AG04449 (cell line): ENCODE results near the gene PSMD14.

Experiments
- CTCF ChIA-PET: fragments of 350-600 bp; formaldehyde crosslinking; extraction: SDS; loops from one replicate; lab custom pipeline; 2021; ENCODE audit warnings: antibody characterized with exemption; lab: Yijun Ruan, JAX
- POLR2A ChIA-PET: fragments of 400-600, 350-600 bp; formaldehyde crosslinking; extraction: SDS; loops from one replicate; lab custom pipeline; 2020; ENCODE audit warnings: antibody characterized with exemption, inconsistent platforms; lab: Yijun Ruan, JAX
- DNase-seq: peaks from one replicate; pipeline ENCODE4 v3.0.0-alpha.2; 2010; ENCODE audit warnings: low read depth, low spot score
- H3K4me3 ChIP-seq: 2 replicates; pipeline ENCODE4 v1.5.1; 2011; ENCODE audit warnings: low read depth, mild to moderate bottlenecking, control low read depth, low read length
- CTCF ChIP-seq: IDR thresholded peaks from one replicate; pipeline ENCODE4 v1.5.1; 2011; ENCODE audit warnings: mild to moderate bottlenecking, moderate library complexity, low read length, control low read depth, inconsistent platforms; ENCODE audit not compliant: insufficient read depth; ENCODE audit errors: missing control alignments

PSMD14 gene

DNA sequence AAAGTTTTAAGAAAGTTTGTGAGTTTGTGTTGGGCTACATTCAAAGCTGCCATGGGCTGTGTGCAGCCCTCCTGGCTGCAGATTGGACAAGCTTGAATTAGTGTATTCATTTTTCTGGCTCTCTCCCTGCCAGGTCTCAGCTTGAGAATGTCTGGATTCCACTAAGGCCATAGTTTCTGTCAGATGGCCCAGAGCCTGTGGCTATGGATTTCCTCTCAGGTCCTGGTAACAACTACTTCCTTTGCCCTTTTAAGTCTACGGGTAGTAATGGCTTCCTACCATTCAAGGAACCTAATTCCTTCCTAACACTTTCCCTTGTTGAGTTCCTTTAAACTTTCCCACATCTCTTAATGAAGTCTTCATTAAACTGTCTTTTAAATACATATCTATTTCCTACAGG is 24.3 kb upstream of the PSMD14 start:
- H3K4me3 ChIP-seq: no peak overlapping the region
- ChIA-PET CTCF (interaction anchor here (1.3 kb wide), 1 partner anchor 10 kb away, joined by 4 read pairs; no protein-coding TSS in a partner anchor), POLR2A (no interaction called here)
- TF ChIP-seq CTCF: no peak
- DNase-seq: no peak

GRCh38 chr2:161303535-161304050 is 4.6 kb upstream of the PSMD14 start:
- DNase-seq: no peak
- TF ChIP-seq CTCF: no peak
- ChIA-PET POLR2A (no interaction called here), CTCF (interaction anchor here (0.8 to 1.0 kb wide), 2 partner anchors 22 to 81 kb away, joined by 3 read pairs; no protein-coding TSS in a partner anchor)
- no peak overlapping the region for H3K4me3 ChIP-seq

DNA sequence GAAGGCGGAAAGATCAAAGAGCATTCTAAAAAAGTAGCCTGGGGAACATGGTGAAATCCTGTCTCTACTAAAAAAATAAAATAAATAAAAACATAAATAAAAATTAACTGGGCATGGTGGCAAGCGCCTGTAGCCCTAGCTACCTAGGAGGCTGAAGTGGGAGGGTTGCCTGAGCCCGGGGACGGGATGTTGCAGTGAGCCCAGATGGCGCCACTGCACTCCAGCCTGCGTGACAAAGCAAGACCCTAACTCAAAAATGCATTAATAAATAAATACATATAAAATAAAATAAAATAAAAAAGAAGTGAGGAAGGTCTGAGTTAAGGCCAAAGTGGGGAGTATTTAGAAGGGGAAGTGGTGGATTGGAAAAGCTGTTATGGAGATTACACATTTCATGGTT is 1.3 kb upstream of the PSMD14 start:
- no peak for DNase-seq
- H3K4me3 ChIP-seq: no peak overlapping the region
- no peak for TF ChIP-seq CTCF
- POLR2A ChIA-PET: interaction anchor here (0.8 kb wide), 1 partner anchor 111 kb away, joined by 3 read pairs; no protein-coding TSS in a partner anchor
- CTCF ChIA-PET: interaction anchor here (0.6 kb wide), 1 partner anchor 33 kb away, joined by 3 read pairs; no protein-coding TSS in a partner anchor

GRCh38 chr2:161307676-161308075 is 549 bp upstream of the PSMD14 start:
- H3K4me3 ChIP-seq: peak overlapping the region; percentile 90
- no peak for DNase-seq
- CTCF ChIA-PET: no interaction called here
- POLR2A ChIA-PET: interaction anchor here (0.6 to 1.0 kb wide), 3 partner anchors 20 to 66 kb away, joined by 3 to 4 read pairs (median 3); no protein-coding TSS in a partner anchor
- TF ChIP-seq CTCF: no peak

GRCh38 chr2:161312996-161313395 is 4.8 kb downstream of the PSMD14 start:
- ChIA-PET CTCF (interaction anchor here (1.2 kb wide), 1 partner anchor 114 kb away, joined by 4 read pairs; no protein-coding TSS in a partner anchor), POLR2A (no interaction called here)
- no peak overlapping the region for H3K4me3 ChIP-seq
- TF ChIP-seq CTCF: no peak
- DNase-seq: no peak

- DNase-seq: no peak
- CTCF ChIA-PET: no interaction called here
- no peak for TF ChIP-seq CTCF
- POLR2A ChIA-PET: no interaction called here
- H3K4me3 ChIP-seq: no peak overlapping the region
Observed at GRCh38 chr2:161315380-161315779, 7.2 kb downstream of the PSMD14 start.
